VCaP (cell line): ENCODE data around the gene IRF6.

Experiments used
- H3K27ac ChIP-seq: fragments of 450-650 bp; 2 replicates; pipeline ENCODE4 v1.5.1; 2017
- TF ChIP-seq, protein P1 (sequence below): fragments of 450-650 bp; conservative IDR thresholded peaks from 2 replicates; pipeline ENCODE4 v1.5.1; 2017; ENCODE audit warnings: mild to moderate bottlenecking, moderate library complexity

The IRF6 gene

DNA sequence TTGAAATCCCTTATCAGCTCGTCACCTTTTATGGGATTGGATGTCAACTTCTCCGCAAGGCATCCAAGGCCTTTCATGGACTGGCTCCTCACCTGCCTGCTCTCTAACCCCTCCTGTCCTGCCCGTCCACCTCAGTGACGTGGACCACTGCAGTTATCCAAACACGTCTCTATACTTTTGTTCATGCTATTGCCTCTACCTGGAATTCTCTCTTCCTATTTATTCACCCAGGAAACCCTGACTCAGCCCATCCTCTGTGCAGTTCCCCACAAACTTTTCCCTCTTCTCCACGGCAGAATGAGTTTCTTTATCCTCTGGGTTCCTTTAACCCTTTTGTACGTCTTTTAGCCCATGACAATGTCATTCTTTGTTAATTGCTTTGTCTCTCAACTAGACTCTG lies 16.8 kb upstream of the IRF6 start:
- H3K27ac ChIP-seq = peak overlapping the region; percentile 65
- TF ChIP-seq, protein P1, sequence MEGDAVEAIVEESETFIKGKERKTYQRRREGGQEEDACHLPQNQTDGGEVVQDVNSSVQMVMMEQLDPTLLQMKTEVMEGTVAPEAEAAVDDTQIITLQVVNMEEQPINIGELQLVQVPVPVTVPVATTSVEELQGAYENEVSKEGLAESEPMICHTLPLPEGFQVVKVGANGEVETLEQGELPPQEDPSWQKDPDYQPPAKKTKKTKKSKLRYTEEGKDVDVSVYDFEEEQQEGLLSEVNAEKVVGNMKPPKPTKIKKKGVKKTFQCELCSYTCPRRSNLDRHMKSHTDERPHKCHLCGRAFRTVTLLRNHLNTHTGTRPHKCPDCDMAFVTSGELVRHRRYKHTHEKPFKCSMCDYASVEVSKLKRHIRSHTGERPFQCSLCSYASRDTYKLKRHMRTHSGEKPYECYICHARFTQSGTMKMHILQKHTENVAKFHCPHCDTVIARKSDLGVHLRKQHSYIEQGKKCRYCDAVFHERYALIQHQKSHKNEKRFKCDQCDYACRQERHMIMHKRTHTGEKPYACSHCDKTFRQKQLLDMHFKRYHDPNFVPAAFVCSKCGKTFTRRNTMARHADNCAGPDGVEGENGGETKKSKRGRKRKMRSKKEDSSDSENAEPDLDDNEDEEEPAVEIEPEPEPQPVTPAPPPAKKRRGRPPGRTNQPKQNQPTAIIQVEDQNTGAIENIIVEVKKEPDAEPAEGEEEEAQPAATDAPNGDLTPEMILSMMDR = no peak

DNA sequence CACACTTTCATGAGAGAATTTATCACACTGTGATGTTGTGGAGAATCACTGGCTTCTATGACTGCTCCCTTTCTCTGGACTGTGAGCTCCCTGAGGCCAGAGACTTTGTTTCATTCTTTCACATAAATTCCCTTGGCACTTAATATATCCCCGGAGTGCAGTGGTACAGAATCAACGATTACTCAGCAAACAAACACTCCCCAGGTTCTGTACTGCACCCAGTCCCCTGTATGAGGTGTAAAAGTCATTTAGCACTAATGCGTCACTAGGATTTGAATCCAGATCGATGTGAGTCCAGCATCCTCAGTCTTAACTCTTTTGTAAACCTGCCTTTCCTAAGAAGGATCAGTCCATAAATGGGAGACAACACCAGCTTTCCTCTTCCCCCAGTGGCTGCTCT lies 15.0 kb upstream of the IRF6 start:
- TF ChIP-seq, protein P1 = no peak

DNA sequence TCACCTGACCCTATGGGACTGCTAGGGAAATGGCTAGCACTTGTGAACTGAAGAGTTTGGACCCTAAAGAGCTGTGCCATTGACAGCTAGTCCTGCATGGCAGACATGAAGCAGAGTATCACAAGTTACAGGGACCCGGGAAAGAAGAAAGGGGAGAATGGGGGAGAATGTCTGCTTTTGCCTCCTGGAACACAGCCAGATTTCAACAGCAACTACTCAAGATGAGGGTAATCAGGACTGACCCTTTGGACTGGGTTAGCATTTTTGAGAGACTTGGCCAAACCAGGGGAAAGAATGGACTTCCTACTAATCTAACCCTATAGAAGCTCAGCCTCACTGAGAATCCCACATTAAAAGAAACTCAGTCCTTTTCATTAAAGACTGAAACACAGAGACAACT lies 13.1 kb upstream of the IRF6 start:
- TF ChIP-seq, protein P1 = no peak
- H3K27ac ChIP-seq = no peak overlapping the region

More for the DNA sequence above, 15.0 kb upstream of the IRF6 start:
- H3K27ac ChIP-seq = no peak overlapping the region

DNA sequence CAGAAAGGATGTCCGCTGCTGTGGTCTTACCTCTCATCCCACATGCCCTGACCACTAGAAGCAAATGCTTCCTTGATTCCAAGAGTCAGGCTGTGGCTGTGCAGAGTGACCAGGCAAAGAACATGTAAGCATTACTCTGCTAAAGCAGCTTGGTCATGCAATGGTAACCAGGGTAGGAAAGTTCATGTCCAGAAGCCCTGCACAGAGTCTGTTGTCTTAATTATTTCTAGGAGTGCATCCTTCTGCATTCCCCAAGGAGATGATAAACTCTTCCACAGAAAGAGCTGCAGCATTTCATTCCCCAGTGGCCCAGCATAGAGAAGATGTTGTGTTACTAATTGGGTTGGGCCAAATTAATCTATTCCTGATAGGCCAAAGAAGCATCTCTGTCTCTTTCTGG lies 11.7 kb upstream of the IRF6 start:
- no peak overlapping the region for H3K27ac ChIP-seq
- TF ChIP-seq, protein P1 = no peak

DNA sequence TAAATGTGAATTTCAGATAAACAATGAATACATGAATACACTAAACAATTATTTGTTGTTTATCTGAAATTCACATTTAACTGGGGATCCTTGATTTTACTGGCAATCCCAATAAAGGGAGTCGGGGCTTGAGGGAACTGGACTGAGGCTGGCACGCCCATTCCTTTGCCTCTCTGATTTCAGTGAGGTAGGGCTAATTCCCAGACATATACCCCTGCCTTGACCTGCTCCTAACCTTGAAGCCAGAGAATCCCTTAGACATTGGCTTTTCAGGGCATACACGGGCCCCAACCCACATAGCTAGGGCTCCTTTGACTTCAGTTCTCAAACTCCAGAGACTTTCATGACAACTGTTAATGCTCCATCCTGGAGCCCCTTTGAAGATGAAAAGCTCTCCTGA lies 11.0 kb upstream of the IRF6 start:
- TF ChIP-seq, protein P1 = no peak
- no peak overlapping the region for H3K27ac ChIP-seq

DNA sequence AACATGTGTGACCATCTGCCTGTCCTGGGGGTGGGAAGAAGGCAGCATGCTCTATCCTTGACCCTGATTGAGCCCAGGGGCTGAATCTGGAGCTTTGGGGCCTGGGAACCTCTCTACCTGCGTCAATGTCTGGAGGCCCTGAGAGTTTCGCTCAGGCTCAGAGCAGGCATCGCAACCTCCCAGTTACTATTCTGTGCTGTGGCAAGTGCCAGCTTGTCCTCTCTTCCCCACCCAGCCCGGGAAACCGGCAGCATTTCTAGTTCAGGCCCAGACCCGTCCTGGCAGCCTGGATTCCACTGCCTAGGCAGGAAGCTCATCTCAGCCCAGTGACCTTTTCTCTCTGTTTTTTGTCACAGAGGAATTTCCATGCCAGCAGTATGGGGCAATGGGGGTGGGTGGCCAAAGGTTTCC lies 10.0 kb upstream of the IRF6 start:
- no peak overlapping the region for H3K27ac ChIP-seq
- TF ChIP-seq, protein P1 = no peak

DNA sequence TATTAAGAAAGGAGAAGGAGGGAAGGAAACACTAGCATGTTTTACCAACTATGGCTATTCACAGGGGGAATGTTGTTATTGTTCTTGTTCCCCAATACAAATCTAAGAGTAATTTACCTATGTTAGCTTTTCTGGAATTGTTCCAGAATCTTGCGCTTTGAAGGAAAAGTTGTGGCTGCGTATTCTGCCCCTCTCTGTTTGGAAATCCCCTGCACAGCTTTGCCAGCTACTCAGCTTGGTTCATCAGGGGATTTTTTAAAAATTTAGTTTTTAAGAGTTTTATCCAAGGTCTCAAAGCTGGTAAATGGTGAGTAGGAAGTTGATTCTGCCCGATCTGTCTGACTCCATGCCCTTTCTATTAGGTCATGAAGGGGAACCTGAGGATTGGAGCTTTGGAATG lies 9.5 kb upstream of the IRF6 start:
- TF ChIP-seq, protein P1 = no peak
- no peak overlapping the region for H3K27ac ChIP-seq

DNA sequence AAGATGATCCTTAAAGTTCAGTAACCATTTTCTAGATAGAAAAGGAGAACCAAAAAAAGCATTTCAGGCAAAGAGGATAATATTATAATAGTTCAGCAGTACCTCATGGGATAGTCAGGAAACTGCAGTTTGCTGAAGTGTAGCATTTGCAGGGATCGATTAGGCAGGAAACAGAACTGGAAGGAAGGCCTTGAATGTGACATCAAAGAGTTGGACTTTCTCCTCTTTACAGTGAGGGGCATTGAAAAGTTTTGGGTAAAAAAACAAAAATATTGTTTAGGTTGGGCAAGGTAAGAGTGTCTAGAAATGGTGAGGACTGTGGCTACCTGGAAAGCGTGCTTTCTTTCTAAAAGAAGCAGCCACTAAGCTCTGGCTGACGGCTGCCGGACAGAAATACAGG lies 8.0 kb upstream of the IRF6 start:
- TF ChIP-seq, protein P1 = no peak
- no peak overlapping the region for H3K27ac ChIP-seq
